HG02678 (cell line): ENCODE data around the gene IFIT1.
"Not testable (repeated sequence)": the region's sequence is repeated elsewhere in the genome, so short reads cannot be mapped to it uniquely, and the experiment has no call there.

Source experiments
- ATAC-seq: cut with Tn5 transposase; IDR thresholded peaks from one replicate; pipeline ENCODE4 v1.9.1; 2021; ENCODE audit warnings: mild to moderate bottlenecking, moderate library complexity; ENCODE audit not compliant: unreplicated experiment

Gene IFIT1

GRCh38 chr10:89395141-89395540 lies 2.7 kb downstream of the IFIT1 start:
- no peak for ATAC-seq

- ATAC-seq: no peak
These were observed 5.8 kb downstream of the IFIT1 start for GRCh38 chr10:89398003-89398749.

GRCh38 chr10:89399956-89400355 lies 7.5 kb downstream of the IFIT1 start:
- no peak for ATAC-seq

DNA sequence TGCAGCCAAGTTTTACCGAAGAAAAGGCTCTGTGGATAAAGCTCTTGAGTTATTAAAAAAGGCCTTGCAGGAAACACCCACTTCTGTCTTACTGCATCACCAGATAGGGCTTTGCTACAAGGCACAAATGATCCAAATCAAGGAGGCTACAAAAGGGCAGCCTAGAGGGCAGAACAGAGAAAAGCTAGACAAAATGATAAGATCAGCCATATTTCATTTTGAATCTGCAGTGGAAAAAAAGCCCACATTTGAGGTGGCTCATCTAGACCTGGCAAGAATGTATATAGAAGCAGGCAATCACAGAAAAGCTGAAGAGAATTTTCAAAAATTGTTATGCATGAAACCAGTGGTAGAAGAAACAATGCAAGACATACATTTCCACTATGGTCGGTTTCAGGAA lies 10.6 kb downstream of the IFIT1 start:
- no peak for ATAC-seq

GRCh38 chr10:89404104-89405047 lies 12.0 kb downstream of the IFIT1 start:
- ATAC-seq: no peak

DNA sequence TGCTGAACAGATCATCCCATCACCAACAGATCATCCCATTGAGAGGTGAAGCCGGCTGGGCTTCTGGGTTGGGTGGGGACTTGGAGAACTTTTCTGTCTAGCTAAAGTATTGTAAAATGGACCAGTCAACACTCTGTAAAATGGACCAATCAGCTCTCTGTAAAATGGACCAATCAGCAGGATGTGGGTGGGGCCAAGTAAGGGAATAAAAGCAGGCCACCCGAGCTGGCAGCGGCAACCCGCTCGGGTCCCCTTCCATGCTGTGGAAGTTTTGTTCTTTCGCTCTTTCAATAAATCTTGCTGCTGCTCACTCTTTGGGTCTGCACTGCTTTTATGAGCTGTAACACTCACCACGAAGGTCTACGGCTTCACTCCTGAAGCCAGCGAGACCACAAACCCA lies 13.8 kb downstream of the IFIT1 start:
- not testable (repeated sequence) for ATAC-seq

- not testable (repeated sequence) for ATAC-seq
These were observed 15.4 kb downstream of the IFIT1 start for GRCh38 chr10:89407792-89408191.

GRCh38 chr10:89409282-89409681 lies 16.9 kb downstream of the IFIT1 start:
- not testable (repeated sequence) for ATAC-seq

- not testable (repeated sequence) for ATAC-seq
These were observed 18.1 kb downstream of the IFIT1 start for GRCh38 chr10:89410551-89410950.

DNA sequence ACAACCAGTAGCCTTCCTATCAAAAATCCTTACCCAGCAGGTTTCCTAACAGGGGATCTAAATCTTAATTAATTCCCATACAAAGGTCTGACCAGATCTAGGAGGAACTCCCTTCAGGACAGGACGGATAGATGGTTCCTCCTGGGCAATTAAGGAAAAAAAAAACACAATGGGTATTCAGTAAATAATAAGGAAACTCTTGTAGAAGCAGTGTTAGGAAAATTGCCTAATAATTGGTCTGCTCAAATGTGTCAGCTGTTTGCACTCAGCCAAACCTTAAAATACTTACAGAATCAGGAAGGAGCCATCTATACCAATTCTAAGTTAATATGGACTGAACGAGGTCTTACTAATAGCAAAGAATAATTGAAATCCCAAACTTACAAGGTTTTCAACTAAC lies 18.7 kb downstream of the IFIT1 start:
- ATAC-seq: not testable (repeated sequence)

- ATAC-seq: not testable (repeated sequence)
These were observed 19.9 kb downstream of the IFIT1 start for GRCh38 chr10:89412276-89412675.

DNA sequence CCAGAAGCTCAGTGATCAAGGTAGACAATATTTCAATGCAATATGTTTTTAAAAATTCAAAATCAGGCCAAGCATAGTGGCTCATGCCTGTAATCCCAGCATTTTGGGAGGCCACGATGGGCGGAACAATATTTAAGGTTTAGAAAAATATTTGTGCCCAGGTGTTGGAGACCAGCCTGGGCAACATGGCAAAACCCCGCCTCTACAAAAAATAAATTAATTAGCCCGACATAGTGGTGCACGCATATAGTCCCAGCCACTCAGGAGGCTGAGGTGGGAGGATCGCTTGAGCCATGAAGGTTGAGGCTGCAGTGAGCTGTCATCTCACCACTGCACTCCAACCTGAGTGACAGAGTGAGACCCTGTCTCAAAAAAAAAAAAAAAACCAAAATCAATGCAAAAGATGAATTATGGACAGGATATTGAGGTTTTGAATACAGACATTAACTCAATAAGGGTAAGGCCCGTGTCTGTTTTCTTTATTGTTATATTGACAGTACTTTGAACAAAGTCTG lies 21.0 kb downstream of the IFIT1 start:
- no peak for ATAC-seq

DNA sequence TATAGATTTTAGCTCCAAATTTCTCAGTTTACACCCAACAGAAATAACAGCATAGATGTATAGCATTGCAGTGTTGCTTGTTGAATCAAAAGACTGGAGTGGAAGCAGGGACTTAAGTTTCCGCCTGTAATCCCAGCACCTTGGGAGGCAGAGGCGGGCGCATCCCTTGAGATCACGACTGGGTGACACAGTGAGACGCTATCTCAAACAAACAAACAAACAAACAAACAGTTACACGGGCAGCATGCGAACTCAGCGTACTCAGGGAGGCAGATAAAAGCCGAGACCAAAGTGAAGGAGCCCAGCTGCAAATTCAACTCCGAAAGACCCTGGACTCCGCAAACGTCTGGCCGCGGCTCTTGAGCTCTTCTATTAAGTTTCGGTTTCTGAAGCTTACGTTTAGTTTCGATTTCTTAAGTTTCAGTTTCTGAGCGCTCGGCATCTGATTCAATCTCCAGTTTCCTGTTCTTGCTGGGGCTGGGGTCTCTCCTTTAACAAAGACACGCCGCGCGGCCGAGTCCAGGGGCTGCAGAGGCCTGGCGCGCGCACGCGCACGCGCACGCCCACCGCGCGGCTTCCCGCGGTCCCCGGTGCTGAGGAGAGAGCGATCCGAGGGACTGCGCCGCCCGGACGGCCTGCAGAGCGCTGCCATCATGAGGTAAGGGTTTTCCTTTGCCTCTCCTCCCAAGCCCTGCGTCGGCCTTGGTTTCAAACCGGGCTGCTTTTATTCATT lies 21.9 kb downstream of the IFIT1 start, which contains the start of gene IFIT5:
TSS of gene IFIT5 (plus strand) at position 423 of the 733 bp plus-strand sequence. CDS start at position 654, 231 bp downstream.
- peak; percentile 82 for ATAC-seq

DNA sequence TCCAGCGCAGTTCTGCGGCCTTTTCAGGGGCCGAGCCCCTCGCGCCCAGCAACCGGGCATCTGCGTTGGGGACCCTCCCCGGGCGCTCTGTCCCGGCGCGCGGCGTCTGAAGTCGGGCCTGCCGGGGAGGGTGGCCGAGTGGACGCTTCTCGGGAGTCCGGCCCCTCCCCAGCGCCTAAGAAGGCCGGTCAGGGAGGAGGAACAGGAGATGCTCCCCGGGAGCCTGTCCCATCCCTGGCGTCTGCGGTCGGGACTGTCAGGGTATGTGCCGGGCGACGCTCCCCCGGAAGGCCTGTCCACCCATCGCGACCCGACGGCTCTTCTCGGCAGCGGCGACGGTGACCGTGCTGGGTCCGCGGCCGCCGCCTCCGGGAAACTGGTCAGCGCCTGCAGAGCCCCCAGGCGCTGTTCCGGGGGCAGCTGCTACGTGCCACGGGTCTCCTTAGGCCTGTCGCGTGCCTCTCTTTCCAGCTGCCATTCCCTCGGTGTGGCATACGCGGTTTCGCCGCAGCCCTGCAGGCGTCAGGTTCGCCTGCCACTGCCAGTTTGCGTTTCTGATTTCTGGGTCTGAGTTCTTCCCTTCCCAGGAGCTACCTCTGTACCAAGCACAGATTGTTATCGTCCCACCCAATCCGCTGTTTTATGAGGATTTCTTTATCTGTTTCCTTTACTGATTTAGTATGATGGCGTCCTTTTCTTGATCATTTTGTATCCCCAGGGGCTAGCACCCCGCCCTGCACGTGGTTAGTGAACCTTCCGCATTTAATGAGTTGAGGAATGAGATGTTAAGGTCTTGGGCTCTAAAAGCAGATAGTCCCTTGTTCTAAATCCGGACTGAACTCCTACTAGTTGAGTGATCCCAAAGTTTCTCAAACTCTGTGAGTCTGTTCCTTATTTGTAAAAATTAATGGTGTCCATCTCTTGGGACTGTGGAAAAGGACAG lies 22.7 kb downstream of the IFIT1 start:
- peak; percentile 31 for ATAC-seq

DNA sequence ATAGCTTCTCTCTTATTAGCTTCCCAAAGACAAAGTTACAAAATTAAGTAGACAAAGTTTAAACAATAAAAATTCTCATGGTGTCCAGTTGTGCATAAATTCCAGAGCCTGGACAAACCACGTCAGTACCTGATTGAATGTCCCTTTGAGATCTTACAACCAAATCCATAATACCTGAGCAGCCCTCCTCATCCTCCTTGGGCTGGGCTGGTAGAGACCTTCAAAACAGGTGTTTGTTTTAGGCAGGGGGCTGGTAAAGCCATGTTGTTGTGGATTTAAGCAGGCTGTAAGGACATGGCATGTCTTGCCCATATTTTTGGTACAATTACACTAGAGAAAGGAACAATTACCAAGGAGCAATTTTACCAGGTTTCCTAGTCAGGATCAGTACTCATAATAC lies 24.0 kb downstream of the IFIT1 start:
- ATAC-seq: no peak

DNA sequence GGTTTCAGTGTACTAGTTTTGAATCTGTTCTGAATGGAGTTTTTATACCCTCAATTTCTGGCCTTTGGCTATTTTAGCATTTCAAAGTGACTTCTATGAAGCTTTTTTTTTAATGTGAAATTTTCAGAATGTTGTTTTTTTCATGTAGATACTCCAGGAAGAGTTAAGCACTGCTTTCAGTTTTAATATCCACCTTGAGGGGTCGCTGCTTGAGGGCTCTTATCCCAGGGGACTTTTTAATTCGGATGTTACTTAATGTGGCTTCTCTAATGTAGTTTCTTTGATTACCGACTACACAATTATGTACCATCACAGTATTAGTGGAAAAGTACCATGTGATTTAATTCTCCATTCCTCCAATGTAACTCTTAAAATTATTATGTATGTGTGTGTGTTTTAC lies 27.1 kb downstream of the IFIT1 start:
- ATAC-seq: no peak

GRCh38 chr10:89421018-89421476 lies 28.6 kb downstream of the IFIT1 start:
- no peak for ATAC-seq

DNA sequence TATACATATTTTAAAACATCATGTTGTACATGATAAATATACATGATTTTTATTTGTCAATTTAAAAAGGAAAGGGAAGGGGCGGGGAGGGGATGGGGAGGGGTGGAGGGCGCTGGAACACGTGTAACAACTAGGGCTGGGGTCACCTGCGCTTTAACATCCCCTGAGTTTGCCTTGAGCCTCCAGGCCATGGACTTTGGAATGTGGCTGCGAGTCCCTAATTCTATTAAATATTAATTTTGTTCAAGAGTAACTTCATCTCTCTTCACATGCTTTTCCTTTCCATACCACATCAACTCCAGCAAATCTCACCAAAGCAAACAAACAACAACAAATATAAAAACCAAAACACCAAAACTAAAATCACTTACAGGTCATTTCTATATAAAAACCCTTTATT lies 32.6 kb downstream of the IFIT1 start:
- ATAC-seq: no peak

GRCh38 chr10:89426230-89426868 lies 33.9 kb downstream of the IFIT1 start:
- ATAC-seq: no peak
